Spleen (tissue), 11 donors: ENCODE data around the gene SBK2. TPM values are rescaled to one million over a fixed set of nuclear protein-coding genes. Genes with fewer than 3 reads are reported as not detected.

Source experiments
- DNase-seq: peaks from one replicate; pipeline ENCODE4 v3.0.0-alpha.2; 2020
- H3K27ac ChIP-seq, 8 donors: fragments of 200-600 bp; sonication (generic) in 7 of 8; 1 replicate in 4 of 8; 2 replicates in 4 of 8; pipeline versions ENCODE4 v1.5.0 to v1.8.0; 2016 to 2021; ENCODE audit warnings: inconsistent platforms in 4 of 8, mild to moderate bottlenecking in 4 of 8, moderate library complexity in 1 of 8
- H3K27me3 ChIP-seq, 7 donors: fragments of 200-600 bp; sonication (generic) in 6 of 7; replicated peaks in 1 of 7; 1 replicate in 4 of 7; 2 replicates in 3 of 7; pipeline versions ENCODE4 v1.5.0 to v1.8.0; 2016 to 2021; ENCODE audit warnings: inconsistent platforms in 3 of 7, mild to moderate bottlenecking in 1 of 7
- H3K36me3 ChIP-seq, 6 donors: fragments of 200-600 bp; sonication (generic) in 5 of 6; 1 replicate in 4 of 6; 2 replicates in 2 of 6; pipeline versions ENCODE4 v1.5.0 to v1.8.0; 2016 to 2021; ENCODE audit warnings: inconsistent platforms in 2 of 6
- H3K4me1 ChIP-seq, 6 donors: fragments of 200-600 bp; sonication (generic) in 5 of 6; 1 replicate in 3 of 6; 2 replicates in 3 of 6; pipeline versions ENCODE4 v1.5.0 to v1.8.0; 2016 to 2021; ENCODE audit warnings: inconsistent platforms in 3 of 6
- H3K4me3 ChIP-seq, 8 donors: fragments of 200-600 bp; sonication (generic) in 7 of 8; 1 replicate in 4 of 8; 2 replicates in 4 of 8; pipeline versions ENCODE4 v1.5.0 to v1.8.0; 2016 to 2021; ENCODE audit warnings: inconsistent platforms in 4 of 8, mild to moderate bottlenecking in 4 of 8, moderate library complexity in 2 of 8
- H3K9me3 ChIP-seq, 8 donors: fragments of 200-600 bp; sonication (generic) in 7 of 8; 1 replicate in 4 of 8; 2 replicates in 4 of 8; pipeline versions ENCODE4 v1.5.0 to v1.8.0; 2016 to 2021; ENCODE audit warnings: inconsistent platforms in 4 of 8
- POLR2A ChIP-seq, 3 donors: fragments of 450-650 bp; IDR thresholded peaks; one replicate each; pipeline ENCODE4 v1.5.1; 2017; ENCODE audit warnings: antibody characterized with exemption in 3 of 3, mild to moderate bottlenecking in 1 of 3
- POLR2AphosphoS5 ChIP-seq, 3 donors: sonication (generic); formaldehyde crosslinking; IDR thresholded peaks; one replicate each; pipeline ENCODE4 v1.5.1; 2017; ENCODE audit warnings: antibody characterized with exemption in 3 of 3
- WGBS, 5 donors: extraction: QIAGEN DNeasy Blood & Tissue Kit in 3 of 5; methylation state at CpG; one replicate each; pipeline versions ENCODE4 v1.1.5 to v1.1.7; 2013 to 2018; 5-methylcytosine and 5-hydroxymethylcytosine counted together
- intact Hi-C: fragments of 100-400 bp; cut with DNase I; formaldehyde crosslinking; loops from one replicate; pipeline ENCODE4 v1.15.0; 2023; ENCODE audit warnings: low total_unique reads
- polyA plus RNA-seq, 3 donors: library from polyadenylated mRNA; stranded (reverse); fragments of 200-250 nt; gene quantifications; one replicate each; pipeline ENCODE4 v1.2.1, GENCODE V29; 2013
- total RNA-seq, 7 donors: library from RNA; depleted of rRNA in 3 of 7; stranded (reverse); fragments of >200 nt in 3 of 7; fragmentation: NEBNext Ultra II Directional in 4 of 7; extraction: Animal tissue kit (Norgen Biotek cat#: 25700) in 4 of 7; gene quantifications; one replicate each; pipeline versions ENCODE4 v1.1.0 to v1.2.1, GENCODE V29; 2016 to 2021
- TF ChIP-seq, protein P1 (sequence below), 11 experiments: fragments of 200-600 bp in 7 of 11; fragments of 450-650 bp in 4 of 11; sonication (generic) in 4 of 11; IDR thresholded peaks in 8 of 11; conservative IDR thresholded peaks in 3 of 11; 1 replicate in 7 of 11; 2 replicates in 4 of 11; pipeline versions ENCODE4 v1.4.0 to v1.8.0; 2016 to 2021; ENCODE audit warnings: antibody characterized with exemption in 11 of 11, inconsistent platforms in 4 of 11, mild to moderate bottlenecking in 1 of 11
- donor health status: healthy with polysubstance abuse.
- donor health status: DM: no; HTN: no; CAD: no; lungs with moderate emphysema.
- donor health status: DM: no; HTN: no; CAD: no.
- donor health status: Bipolar disorder and iron deficiency.
- donor health status: healthy.
- donor health status: DM: no; HTN: no; CAD: no.
- donor health status: DM: yes; HTN: yes; CAD: no.

Gene SBK2
- total and polyA plus RNA-seq, 10 donors, result not detected

DNA sequence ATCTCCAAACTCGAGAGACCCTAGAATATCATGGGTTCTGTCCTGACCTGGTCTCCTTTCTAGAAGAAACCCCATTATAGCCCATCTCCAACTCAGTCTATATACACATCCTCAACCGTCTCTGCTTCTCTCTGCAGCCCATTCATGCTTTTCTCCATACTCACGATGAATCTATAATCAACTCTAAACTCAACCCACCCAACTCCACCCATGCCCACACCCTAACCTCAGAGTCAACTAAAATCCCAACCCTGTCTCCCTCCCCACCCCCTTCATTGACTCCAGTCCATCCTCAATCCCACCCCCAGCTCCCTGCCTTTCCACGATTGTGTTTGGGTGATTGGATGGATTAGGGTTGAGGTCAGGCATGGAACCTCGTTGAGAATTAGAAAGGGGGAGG is 6.6 kb upstream of the SBK2 start:
- DNase-seq, result no peak
- TF ChIP-seq POLR2AphosphoS5 (IDR thresholded peaks at IDR 0.05) (no peak), POLR2A (IDR thresholded peaks at IDR 0.05) (no peak)
- TF ChIP-seq, protein P1, sequence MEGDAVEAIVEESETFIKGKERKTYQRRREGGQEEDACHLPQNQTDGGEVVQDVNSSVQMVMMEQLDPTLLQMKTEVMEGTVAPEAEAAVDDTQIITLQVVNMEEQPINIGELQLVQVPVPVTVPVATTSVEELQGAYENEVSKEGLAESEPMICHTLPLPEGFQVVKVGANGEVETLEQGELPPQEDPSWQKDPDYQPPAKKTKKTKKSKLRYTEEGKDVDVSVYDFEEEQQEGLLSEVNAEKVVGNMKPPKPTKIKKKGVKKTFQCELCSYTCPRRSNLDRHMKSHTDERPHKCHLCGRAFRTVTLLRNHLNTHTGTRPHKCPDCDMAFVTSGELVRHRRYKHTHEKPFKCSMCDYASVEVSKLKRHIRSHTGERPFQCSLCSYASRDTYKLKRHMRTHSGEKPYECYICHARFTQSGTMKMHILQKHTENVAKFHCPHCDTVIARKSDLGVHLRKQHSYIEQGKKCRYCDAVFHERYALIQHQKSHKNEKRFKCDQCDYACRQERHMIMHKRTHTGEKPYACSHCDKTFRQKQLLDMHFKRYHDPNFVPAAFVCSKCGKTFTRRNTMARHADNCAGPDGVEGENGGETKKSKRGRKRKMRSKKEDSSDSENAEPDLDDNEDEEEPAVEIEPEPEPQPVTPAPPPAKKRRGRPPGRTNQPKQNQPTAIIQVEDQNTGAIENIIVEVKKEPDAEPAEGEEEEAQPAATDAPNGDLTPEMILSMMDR (IDR thresholded peaks at IDR 0.05 in 8 of 11, conservative IDR thresholded peaks at IDR 0.05 in 3 of 11), result no peak
- no peaks in the 10 kb centered on the region for H3K9me3 ChIP-seq
- intact Hi-C loops, result no loop called here
- H3K36me3 ChIP-seq, result no peaks in the 10 kb centered on the region
- peaks cover 0 to 7% (median 0%) of the 10 kb centered on the region in 6 donors for H3K4me1 ChIP-seq
- H3K27ac ChIP-seq, result no peak overlapping the region
- H3K4me3 ChIP-seq, result no peak overlapping the region
- WGBS, 5 donors, result 74 to 80% (median 74%) methylated on average over 5 of the region's 5 CpGs
- H3K27me3 ChIP-seq, result peaks cover 0 to 60% (median 9%) of the 10 kb centered on the region in 7 donors

DNA sequence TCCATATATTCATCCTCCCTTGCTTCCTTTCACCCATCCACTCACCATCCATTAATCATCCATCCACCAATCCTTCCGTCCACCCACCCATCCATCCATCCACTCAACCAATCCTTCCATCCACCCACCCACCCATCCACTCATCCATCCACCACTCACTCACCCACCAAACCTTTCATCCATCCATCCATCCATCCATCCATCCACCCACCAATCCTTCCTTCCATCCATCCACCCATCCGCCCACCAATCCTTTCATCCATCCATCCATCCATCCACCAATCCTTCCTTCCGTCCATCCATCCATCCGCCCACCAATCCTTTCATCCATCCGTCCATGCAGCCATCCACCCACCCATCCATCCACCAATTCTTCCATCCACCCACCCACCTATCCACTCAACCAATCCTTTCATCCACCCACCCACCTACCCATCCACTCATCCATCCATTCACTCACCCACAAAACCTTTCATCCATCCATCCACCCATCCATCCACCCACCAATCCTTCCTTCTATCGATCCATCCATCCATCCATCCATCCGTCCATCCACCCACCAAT is 5.4 kb upstream of the SBK2 start:
- H3K27ac ChIP-seq, result no peak overlapping the region
- no peak for TF ChIP-seq POLR2A (IDR thresholded peaks at IDR 0.05)
- TF ChIP-seq POLR2AphosphoS5 (IDR thresholded peaks at IDR 0.05), result no peak
- TF ChIP-seq, protein P1 (IDR thresholded peaks at IDR 0.05 in 8 of 11, conservative IDR thresholded peaks at IDR 0.05 in 3 of 11), result no peak
- peaks cover 0 to 5% (median 0%) of the 10 kb centered on the region in 6 donors for H3K4me1 ChIP-seq
- DNase-seq, result no peak
- WGBS, 5 donors, result 87 to 98% (median 91%) methylated on average over 7 of the region's 7 CpGs
- H3K9me3 ChIP-seq, result no peaks in the 10 kb centered on the region
- intact Hi-C loops, result no loop called here
- H3K4me3 ChIP-seq, result no peak overlapping the region
- no peaks in the 10 kb centered on the region for H3K36me3 ChIP-seq
- H3K27me3 ChIP-seq, result peaks cover 0 to 48% (median 6%) of the 10 kb centered on the region in 7 donors

DNA sequence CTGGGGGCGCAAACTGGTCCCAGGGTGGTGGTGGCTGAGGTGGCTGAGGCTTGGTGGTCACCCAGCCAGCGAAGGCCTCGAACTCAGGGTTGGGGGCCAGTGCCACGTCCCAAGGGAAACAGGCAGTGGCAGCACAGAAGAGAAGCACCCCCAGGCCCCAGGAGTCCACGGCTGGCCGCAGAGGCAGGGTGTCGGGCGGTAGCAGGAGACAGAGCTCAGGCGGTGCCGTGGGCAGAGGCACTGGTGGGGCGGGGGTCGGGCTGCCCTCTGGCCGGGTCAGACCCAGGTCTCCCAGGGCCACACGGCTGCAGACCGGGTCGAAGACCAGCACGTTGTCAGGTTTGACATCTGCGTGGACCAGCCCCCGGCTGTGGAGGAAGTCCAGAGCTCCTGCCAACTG is 4.2 kb upstream of the SBK2 start:
- no peak overlapping the region for H3K4me3 ChIP-seq
- H3K27ac ChIP-seq, result no peak overlapping the region
- TF ChIP-seq, protein P1 (IDR thresholded peaks at IDR 0.05 in 8 of 11, conservative IDR thresholded peaks at IDR 0.05 in 3 of 11), result no peak
- TF ChIP-seq POLR2A (IDR thresholded peaks at IDR 0.05), result no peak
- DNase-seq, result no peak
- H3K27me3 ChIP-seq, result peaks cover 0 to 38% (median 1%) of the 10 kb centered on the region in 7 donors
- intact Hi-C loops, result no loop called here
- no peaks in the 10 kb centered on the region for H3K4me1 ChIP-seq
- no peaks in the 10 kb centered on the region for H3K36me3 ChIP-seq
- no peaks in the 10 kb centered on the region for H3K9me3 ChIP-seq
- WGBS, 5 donors, result 77 to 85% (median 80%) methylated on average over 18 to 19 of the region's 19 CpGs; no CpG with 5 or more reads in 1 of the 5 donors

DNA sequence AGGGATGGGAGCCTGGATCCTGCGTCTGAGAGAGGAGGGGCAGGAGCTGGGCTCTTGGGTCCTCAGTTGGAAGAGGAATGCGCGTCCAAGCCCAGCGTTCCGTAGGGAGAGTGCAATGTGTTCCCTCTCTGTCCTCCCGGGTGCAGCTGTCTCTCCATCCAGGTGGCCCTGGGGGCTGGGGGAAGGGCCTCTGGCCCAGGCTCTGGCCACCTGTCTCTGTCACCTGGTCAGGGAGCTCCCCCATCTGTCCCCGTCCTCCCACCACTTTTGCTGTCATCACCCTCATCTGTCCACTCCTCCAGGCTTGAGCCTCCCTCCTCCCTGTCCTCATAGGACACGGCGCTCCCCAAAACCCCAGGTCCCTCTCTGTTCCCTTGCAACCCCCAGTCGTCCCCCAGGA is 3.7 kb upstream of the SBK2 start:
- no peaks in the 10 kb centered on the region for H3K36me3 ChIP-seq
- TF ChIP-seq POLR2A (IDR thresholded peaks at IDR 0.05) (no peak), POLR2AphosphoS5 (IDR thresholded peaks at IDR 0.05) (no peak)
- TF ChIP-seq, protein P1 (IDR thresholded peaks at IDR 0.05 in 8 of 11, conservative IDR thresholded peaks at IDR 0.05 in 3 of 11), result no peak
- H3K27me3 ChIP-seq, result peaks cover 0 to 34% (median 0%) of the 10 kb centered on the region in 7 donors
- H3K9me3 ChIP-seq, result no peaks in the 10 kb centered on the region
- no peak overlapping the region for H3K4me3 ChIP-seq
- no peaks in the 10 kb centered on the region for H3K4me1 ChIP-seq
- WGBS, 5 donors, result 68 to 73% (median 70%) methylated on average over 10 of the region's 10 CpGs
- no peak for DNase-seq
- intact Hi-C loops, result no loop called here
- H3K27ac ChIP-seq, result no peak overlapping the region
